ENCODE results near the gene EPDR1. TPM values are rescaled to one million over a fixed set of nuclear protein-coding genes. Genes with fewer than 3 reads are reported as not detected.

EPDR1 gene
- total RNA-seq, 1 experiment from 2014 or later = 5.3 TPM

DNA sequence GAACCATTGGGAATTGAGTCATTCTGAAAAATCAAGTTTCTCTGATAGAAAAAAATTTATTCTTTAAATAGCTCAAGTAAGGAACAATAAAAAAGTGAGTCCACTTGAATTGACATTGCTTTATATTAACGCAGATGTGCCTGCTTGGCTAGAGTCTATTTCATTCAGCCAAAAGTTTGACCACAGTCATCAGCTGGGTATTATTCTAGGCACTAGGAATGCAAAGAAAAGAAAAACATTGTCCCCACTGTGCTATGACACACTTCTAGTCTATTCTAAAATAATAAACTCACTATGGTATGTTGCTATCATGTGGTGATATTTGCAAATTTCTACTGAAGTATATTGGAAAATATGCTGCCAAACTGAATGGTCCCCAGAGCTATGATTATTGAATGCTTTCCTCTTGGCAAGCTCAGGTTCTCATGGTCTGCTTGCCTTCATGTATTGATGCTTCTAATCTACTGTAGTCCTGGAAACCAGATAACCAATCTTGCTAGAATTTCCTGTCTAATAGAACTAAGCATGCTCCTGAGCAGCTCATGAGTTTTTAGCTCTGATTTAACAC is 12.1 kb upstream of the EPDR1 start:
- Mint-ChIP-seq H3K36me3 (ENCODE audit: insufficient read depth in 1 of 3, low read depth in 3 of 3) (no peaks in the 10 kb centered on the region), H3K27ac (no peak overlapping the region), H3K27me3 (ENCODE audit: low read depth) (peaks cover 4% of the 10 kb centered on the region), H3K4me1 (no peaks in the 10 kb centered on the region), H3K9me3 (no peaks in the 10 kb centered on the region), H3K4me3 (no peak overlapping the region)
- Histone ChIP-seq H3K56ac (ENCODE audit: insufficient read length, low read depth, low read length) (no peak overlapping the region), H3K27ac (ENCODE audit: insufficient read length, low read depth, low read length) (no peak overlapping the region), H2BK120ac (ENCODE audit: low read depth, low read length, poor library complexity, severe bottlenecking) (no peak overlapping the region), H2AK5ac (ENCODE audit: insufficient read length, low read length) (no peak overlapping the region), H2AFZ (ENCODE audit: low read length) (no peak overlapping the region), H3K18ac (ENCODE audit: insufficient read length, low read depth, low read length) (no peak overlapping the region), H2BK20ac (ENCODE audit: low read depth, low read length, poor library complexity, severe bottlenecking) (no peak overlapping the region), H2BK15ac (ENCODE audit: low read depth, low read length) (no peak overlapping the region), H3K79me1 (ENCODE audit: insufficient read depth, low read depth, low read length, poor library complexity, severe bottlenecking) (no peaks in the 10 kb centered on the region), H4K20me1 (ENCODE audit: control insufficient read depth, insufficient read depth, insufficient read length) (no peaks in the 10 kb centered on the region), H3K9me3 (ENCODE audit: control insufficient read depth, low read depth, low read length) (no peaks in the 10 kb centered on the region), H2BK12ac (ENCODE audit: insufficient read length, low read depth, low read length) (no peak overlapping the region), H3K27me3 (ENCODE audit: insufficient read depth, low read length) (no peaks in the 10 kb centered on the region), H3K9ac (ENCODE audit: extremely low read depth, insufficient read length, low read length) (no peak overlapping the region), H3K14ac (ENCODE audit: insufficient read depth, low read length) (no peak overlapping the region), H4K91ac (ENCODE audit: insufficient read length, low read depth, low read length) (no peak overlapping the region), H2BK5ac (ENCODE audit: insufficient read length, low read length) (no peak overlapping the region), H4K8ac (replicated peaks; ENCODE audit: insufficient read length, low read depth, low read length) (no peak overlapping the region), H3K79me2 (ENCODE audit: insufficient read depth, low read length) (no peaks in the 10 kb centered on the region), H3K4me2 (ENCODE audit: insufficient read depth, insufficient read length, low read length) (no peak overlapping the region), H4K5ac (ENCODE audit: insufficient read length, low read depth, low read length) (no peak overlapping the region), H3K23ac (ENCODE audit: insufficient read length, low read depth, low read length) (no peak overlapping the region), H3T11ph (ENCODE audit: low read length) (no peak overlapping the region), H3K4me1 (ENCODE audit: insufficient read depth, low read length) (no peaks in the 10 kb centered on the region), H3K23me2 (ENCODE audit: insufficient read length, low read depth, low read length, poor library complexity, severe bottlenecking) (no peaks in the 10 kb centered on the region), H3K4ac (ENCODE audit: low read depth, low read length) (no peak overlapping the region)
- no CpG with 5 or more reads among the region's 1 CpG for WGBS (ENCODE audit: extremely low coverage, insufficient read length, low lambda C conversion rate)
- no peak for DNase-seq
- TF ChIP-seq CTCF (conservative IDR thresholded peaks at IDR 0.05) = no peak

All from H9 (cell line).